Activated CD8-positive, alpha-beta T cell treated with anti-CD3 and anti-CD28 coated beads for 36 hours (primary cell): ENCODE data around the gene ABHD8. TPM values are rescaled to one million over a fixed set of nuclear protein-coding genes. Genes with fewer than 3 reads are reported as not detected.

Source experiments
- ATAC-seq: fragments of 200-7000 bp; cut with Tn5 transposase; one replicate; pipeline ENCODE4 v1.10.0; 2021; ENCODE audit warnings: mild to moderate bottlenecking, moderate library complexity
- CTCF ChIA-PET: fragments of 350-600 bp; sonication (Branson Sonifier 250); formaldehyde crosslinking; loops from one replicate; lab custom pipeline; 2021; ENCODE audit warnings: antibody characterized with exemption; lab: Charles Lee
- POLR2A ChIA-PET: fragments of 350-600 bp; sonication (Branson Sonifier 250); formaldehyde crosslinking; loops from one replicate; lab custom pipeline; 2021; ENCODE audit warnings: antibody characterized with exemption; lab: Charles Lee
- DNase-seq: peaks from one replicate; pipeline ENCODE4 v3.0.0-alpha.2; 2020
- H3K27ac Mint-ChIP-seq: one replicate; pipeline ENCODE4 v1.8.0; 2021; ENCODE audit warnings: mild to moderate bottlenecking, mixed read lengths
- H3K27me3 Mint-ChIP-seq: one replicate; pipeline ENCODE4 v1.8.0; 2021; ENCODE audit warnings: mixed read lengths
- H3K36me3 Mint-ChIP-seq: one replicate; pipeline ENCODE4 v1.8.0; 2021; ENCODE audit warnings: low read depth, mixed read lengths
- H3K4me1 Mint-ChIP-seq: one replicate; pipeline ENCODE4 v1.8.0; 2021; ENCODE audit warnings: low read depth, mixed read lengths
- H3K4me3 Mint-ChIP-seq: one replicate; pipeline ENCODE4 v1.8.0; 2021; ENCODE audit warnings: mild to moderate bottlenecking, moderate library complexity, mixed read lengths
- H3K9me3 Mint-ChIP-seq: one replicate; pipeline ENCODE4 v1.8.0; 2021; ENCODE audit warnings: mixed read lengths
- CTCF ChIP-seq: fragments of 200-600 bp; IDR thresholded peaks from one replicate; pipeline ENCODE4 v1.8.0; 2022; ENCODE audit warnings: antibody characterized with exemption, mild to moderate bottlenecking
- intact Hi-C: fragments of 100-400 bp; cut with micrococcal nuclease; formaldehyde crosslinking; loops from one replicate; pipeline ENCODE4 v1.10.0; 2022
- total RNA-seq, 2 experiments: library from RNA; stranded (reverse); gene quantifications; one replicate each; pipeline ENCODE4 v1.2.3, GENCODE V29; 2021

The ABHD8 gene
- 1 to 10 TPM; 5.0 to 6.0 TPM for total RNA-seq

- peak; percentile 96 for DNase-seq
- intact Hi-C loops: no loop called here
Measured at GRCh38 chr19:17303167-17303939, at the start of gene ABHD8. TSS of gene ABHD8 (minus strand) at chr19:17303425. CDS start at chr19:17301616, 1,809 bp downstream.

GRCh38 chr19:17352608-17353280, 49.5 kb upstream of the ABHD8 start:
- H3K4me3 Mint-ChIP-seq: no peak overlapping the region
- CTCF ChIA-PET: no interaction called here
- no peak for DNase-seq
- H3K27me3 Mint-ChIP-seq: peaks cover 17% of the 10 kb centered on the region
- no peak overlapping the region for H3K27ac Mint-ChIP-seq
- H3K4me1 Mint-ChIP-seq: peaks cover 5% of the 10 kb centered on the region
- no peak for TF ChIP-seq CTCF
- H3K36me3 Mint-ChIP-seq: no peaks in the 10 kb centered on the region
- no peak for ATAC-seq
- POLR2A ChIA-PET: no interaction called here
- intact Hi-C loops: no loop called here
- H3K9me3 Mint-ChIP-seq: no peaks in the 10 kb centered on the region

More at GRCh38 chr19:17303167-17303939, at the start of gene ABHD8:
- ChIA-PET CTCF (interaction anchor here (1.1 to 3.1 kb wide), 5 partner anchors 11 to 89 kb away, joined by 4 to 27 read pairs (median 7); partner anchors contain the start of gene ANKLE1), POLR2A (interaction anchor here (0.6 to 5.3 kb wide), 3 partner anchors 10 to 102 kb away, joined by 3 to 28 read pairs (median 6); partner anchors contain the start of gene BST2)
- Mint-ChIP-seq H3K9me3 (peaks cover under 1% of the 10 kb centered on the region), H3K27ac (peak within 1 kb of the TSS; percentile 52), H3K4me3 (peak within 1 kb of the TSS; percentile 64), H3K36me3 (peaks cover 6% of the 10 kb centered on the region), H3K4me1 (peaks cover 27% of the 10 kb centered on the region), H3K27me3 (no peaks in the 10 kb centered on the region)
- peak; percentile 35 for TF ChIP-seq CTCF
- peak; percentile 77 for ATAC-seq

GRCh38 chr19:17351815-17352435, 48.7 kb upstream of the ABHD8 start:
- POLR2A ChIA-PET: no interaction called here
- ATAC-seq: no peak
- Mint-ChIP-seq H3K4me3 (no peak overlapping the region), H3K36me3 (no peaks in the 10 kb centered on the region), H3K27ac (no peak overlapping the region), H3K4me1 (peaks cover 5% of the 10 kb centered on the region), H3K27me3 (peaks cover 23% of the 10 kb centered on the region), H3K9me3 (no peaks in the 10 kb centered on the region)
- intact Hi-C loops: no loop called here
- TF ChIP-seq CTCF: no peak
- CTCF ChIA-PET: no interaction called here
- no peak for DNase-seq

- Mint-ChIP-seq H3K4me3 (no peak overlapping the region), H3K36me3 (peaks cover 2% of the 10 kb centered on the region), H3K9me3 (no peaks in the 10 kb centered on the region), H3K4me1 (peaks cover 7% of the 10 kb centered on the region), H3K27me3 (peaks cover 23% of the 10 kb centered on the region), H3K27ac (no peak overlapping the region)
- ChIA-PET POLR2A (no interaction called here), CTCF (interaction anchor here (0.8 to 3.9 kb wide), 2 partner anchors 37 to 40 kb away, joined by 3 to 18 read pairs; no protein-coding TSS in a partner anchor)
- TF ChIP-seq CTCF: no peak
- DNase-seq: no peak
- no peak for ATAC-seq
- intact Hi-C loops: loop anchor here (5.0 kb wide), 1 partner anchor 39 kb away; no protein-coding TSS in a partner anchor
Measured at GRCh38 chr19:17348700-17349099, 45.5 kb upstream of the ABHD8 start.
